Fibroblast of villous mesenchyme (primary cell): ENCODE data around the gene SLC45A1. TPM values are rescaled to one million over a fixed set of nuclear protein-coding genes. Genes with fewer than 3 reads are reported as not detected.

ENCODE experiments used
- DNase-seq: peaks from one replicate; pipeline ENCODE4 v3.0.0-alpha.2; 2010; ENCODE audit warnings: low read depth
- H3K4me3 ChIP-seq: 2 replicates; pipeline ENCODE4 v1.5.1; 2011; ENCODE audit warnings: low read depth, mild to moderate bottlenecking, low read length
- total RNA-seq: library from RNA; depleted of rRNA; stranded (reverse); fragments of >200 nt; gene quantifications from 2 replicates; pipeline ENCODE4 v1.2.3, GENCODE V29; 2012
- TF ChIP-seq, protein P1 (sequence below): IDR thresholded peaks from 2 replicates; pipeline ENCODE4 v1.5.1; 2012; ENCODE audit warnings: low read depth, mild to moderate bottlenecking, low read length; ENCODE audit not compliant: insufficient read depth

Gene SLC45A1
- total RNA-seq, 1 donor: 0.86 TPM

DNA sequence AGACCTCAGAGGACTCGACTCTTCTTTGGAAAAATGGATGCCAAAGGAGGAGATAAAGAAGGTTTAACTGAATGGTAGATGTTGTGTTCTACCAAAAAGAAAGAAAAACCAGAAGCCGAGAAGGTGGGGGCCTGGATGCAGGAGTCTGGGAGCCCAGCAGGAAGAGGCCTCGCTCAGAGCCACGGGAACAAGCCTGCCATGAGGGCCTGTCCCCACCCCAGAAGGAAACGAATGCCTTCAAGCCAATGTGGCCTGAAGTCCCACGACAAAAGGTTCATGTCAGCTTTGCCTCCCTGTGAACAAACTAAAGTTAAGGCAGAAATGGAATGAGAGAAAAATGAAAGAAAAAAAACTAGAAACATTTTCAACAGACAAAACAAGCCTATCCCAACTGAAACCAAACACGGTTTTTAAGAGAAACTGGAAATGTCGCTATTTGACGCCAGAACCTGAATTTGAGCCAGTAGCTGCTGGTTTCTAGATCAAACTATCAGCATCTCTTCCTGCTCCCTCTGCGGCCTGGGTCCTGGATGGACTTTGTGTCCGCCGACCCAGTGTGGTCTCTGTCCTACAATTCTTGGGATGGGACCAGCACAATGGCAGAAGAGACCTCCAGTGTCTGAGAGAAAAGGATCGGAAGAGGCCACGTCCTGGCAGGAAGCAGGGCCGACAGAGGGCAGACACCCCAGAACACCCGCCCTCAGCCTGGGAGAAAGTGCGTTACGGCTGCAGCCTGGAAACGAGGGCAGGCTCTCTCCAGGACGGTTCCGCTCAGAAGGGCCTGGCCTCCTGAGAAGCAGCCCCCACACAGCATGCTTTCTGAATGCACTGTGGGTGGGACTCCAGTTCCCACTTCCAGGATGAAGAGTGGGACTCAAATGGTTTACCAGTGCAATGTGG lies 35.2 kb downstream of the SLC45A1 start:
- TF ChIP-seq, protein P1, sequence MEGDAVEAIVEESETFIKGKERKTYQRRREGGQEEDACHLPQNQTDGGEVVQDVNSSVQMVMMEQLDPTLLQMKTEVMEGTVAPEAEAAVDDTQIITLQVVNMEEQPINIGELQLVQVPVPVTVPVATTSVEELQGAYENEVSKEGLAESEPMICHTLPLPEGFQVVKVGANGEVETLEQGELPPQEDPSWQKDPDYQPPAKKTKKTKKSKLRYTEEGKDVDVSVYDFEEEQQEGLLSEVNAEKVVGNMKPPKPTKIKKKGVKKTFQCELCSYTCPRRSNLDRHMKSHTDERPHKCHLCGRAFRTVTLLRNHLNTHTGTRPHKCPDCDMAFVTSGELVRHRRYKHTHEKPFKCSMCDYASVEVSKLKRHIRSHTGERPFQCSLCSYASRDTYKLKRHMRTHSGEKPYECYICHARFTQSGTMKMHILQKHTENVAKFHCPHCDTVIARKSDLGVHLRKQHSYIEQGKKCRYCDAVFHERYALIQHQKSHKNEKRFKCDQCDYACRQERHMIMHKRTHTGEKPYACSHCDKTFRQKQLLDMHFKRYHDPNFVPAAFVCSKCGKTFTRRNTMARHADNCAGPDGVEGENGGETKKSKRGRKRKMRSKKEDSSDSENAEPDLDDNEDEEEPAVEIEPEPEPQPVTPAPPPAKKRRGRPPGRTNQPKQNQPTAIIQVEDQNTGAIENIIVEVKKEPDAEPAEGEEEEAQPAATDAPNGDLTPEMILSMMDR: no peak
- H3K4me3 ChIP-seq: no peak overlapping the region
- no peak for DNase-seq

DNA sequence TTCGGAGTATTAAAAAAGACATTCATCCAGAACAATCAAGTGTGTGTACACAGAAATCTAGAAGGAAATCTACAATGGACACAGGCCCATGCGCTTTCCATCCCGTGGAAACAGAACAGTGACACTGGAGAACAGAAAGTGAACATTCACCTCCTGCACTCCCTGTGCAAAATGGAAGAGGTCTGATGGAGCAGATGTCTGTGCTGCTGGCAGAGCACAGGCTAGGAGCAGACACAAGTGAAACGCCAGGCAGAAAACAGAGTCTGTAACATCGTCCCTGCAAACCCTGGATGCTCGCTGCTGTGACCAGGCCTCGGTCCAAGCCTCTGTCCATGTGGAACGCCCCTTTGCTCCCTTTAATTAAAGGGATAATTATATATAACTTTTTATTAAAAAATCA lies 36.1 kb downstream of the SLC45A1 start:
- DNase-seq: no peak
- TF ChIP-seq, protein P1: no peak

DNA sequence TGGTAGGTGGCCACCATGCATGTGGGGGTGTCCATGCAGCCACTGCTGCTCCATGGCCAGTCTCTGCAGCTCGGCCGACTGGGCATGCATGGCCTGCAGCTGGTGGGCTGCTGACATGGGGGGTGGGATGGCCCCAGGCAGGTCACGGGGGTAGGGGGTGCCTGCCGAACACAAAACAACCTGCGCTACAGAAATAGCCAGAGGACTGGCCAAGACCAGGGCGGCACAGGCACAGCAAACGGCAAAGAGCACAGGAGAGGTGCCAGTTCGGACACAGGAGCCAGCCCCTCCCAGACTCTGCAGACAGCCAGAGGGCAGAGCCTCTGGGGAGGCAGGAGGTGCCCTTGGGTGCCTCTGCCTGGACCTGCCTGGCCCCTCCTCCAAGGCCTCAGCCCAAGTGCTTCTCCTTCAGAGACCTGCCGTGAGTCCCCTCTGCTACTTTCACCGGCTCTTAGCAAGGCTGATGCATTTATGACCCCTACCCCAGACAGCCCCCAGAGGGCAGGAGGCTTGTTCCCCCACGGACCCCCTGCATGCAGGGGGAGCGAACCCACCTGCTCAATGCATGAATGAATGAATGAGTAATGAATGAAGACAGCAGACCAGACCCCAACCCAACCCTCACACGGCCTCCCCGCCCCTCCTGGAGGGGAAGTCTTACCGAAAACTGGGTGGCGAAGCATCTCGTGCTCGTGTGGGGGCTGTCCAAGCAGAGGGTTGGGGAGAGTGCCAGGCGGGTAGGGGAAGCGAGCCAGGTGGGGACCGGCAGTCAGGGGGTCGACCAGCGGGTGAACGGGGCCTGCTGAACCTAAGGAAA lies 37.7 kb downstream of the SLC45A1 start:
- no peak overlapping the region for H3K4me3 ChIP-seq
- DNase-seq: no peak
- TF ChIP-seq, protein P1: no peak

More for the DNA sequence above, 36.1 kb downstream of the SLC45A1 start:
- no peak overlapping the region for H3K4me3 ChIP-seq

DNA sequence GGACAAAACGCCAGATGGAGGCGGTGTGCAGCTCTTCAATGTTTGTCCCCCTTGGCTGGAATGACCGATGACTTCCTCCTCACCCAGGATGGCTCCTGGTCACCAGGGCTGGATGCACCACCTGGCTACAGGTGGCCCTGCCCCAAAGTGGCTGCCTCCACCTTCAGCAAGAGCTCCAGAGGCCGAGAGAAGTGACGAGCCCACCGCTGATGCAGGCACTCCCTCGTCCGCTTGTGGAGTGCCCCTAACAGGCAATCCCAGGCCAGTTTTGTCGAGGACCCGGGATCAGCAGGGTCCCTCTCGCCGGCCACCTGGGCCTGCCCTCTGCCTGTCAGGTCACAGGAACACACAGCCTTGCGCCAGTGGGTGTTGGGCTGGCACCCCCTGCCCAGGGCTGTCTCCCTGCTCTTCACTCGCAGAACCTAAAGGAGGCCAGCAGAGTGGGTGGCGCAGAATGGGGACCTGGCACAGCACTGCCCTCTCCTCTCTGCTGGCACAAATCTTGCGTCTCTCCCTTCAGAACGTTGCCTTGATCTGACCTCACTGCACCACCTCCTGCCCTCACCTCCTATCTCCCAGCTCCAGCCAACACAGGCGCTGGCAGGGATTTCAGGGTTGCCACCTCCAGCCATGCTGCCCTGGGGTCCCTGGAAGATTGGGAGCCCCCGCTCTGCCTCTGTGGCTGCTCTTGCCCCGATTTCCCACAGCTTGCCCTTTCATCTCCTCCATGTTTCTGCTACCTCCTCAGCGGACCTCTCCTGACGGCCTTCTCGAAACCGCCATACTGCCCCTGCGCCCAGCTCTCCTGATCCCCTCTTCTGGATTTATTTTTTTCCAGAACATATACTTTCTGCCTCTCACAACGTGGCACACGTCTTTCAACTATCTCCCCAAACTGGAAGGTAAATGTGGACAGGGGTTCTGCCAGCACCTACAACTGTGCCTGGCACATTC lies 38.6 kb downstream of the SLC45A1 start:
- TF ChIP-seq, protein P1: no peak
- no peak for DNase-seq
- no peak overlapping the region for H3K4me3 ChIP-seq

DNA sequence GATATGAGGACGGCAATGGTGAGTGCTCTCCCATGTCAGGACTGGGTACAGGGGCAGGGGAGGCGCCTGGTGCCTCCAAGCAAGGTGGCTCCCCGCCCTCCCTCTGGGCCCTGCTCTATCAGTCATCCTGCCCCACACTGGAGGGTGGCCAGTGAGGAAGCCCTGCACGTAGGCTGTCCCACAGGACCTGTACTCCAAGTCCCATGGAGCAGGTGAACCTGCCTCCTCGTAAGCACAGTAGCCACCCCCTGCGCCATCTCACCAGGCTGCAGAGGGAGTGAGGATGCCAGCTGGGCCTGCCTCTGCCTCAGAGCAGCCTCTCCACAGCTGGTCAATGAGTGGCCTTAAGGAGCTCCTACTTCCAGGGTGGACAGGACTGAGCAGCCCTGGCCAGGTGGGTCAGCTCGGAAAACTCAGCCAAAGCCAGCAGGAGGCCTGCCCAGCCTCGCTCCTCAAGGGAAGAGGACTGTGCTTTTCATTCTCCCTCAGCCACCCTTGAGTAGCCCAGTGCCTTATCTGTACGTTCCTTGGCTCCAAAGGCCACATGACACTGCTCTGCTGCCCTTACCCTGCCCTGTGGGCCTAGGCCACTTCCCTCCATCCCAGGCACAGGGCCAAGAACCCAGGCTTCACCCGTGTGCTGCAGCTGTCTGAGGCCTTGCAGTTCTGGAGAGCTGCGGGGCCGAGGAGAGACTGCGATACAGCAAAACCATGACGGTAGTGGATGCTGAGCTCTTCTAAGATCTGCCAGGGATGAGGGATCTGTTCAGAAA lies 39.6 kb downstream of the SLC45A1 start:
- H3K4me3 ChIP-seq: no peak overlapping the region
- no peak for DNase-seq
- TF ChIP-seq, protein P1: no peak
